Activated T-cell treated with anti-CD3 and anti-CD28 coated beads, Interleukin-2, amount 50 U/mL, for 1 hour (primary cell): ENCODE measurements around the gene HDAC9.
"Not testable (repeated sequence)": the region's sequence is repeated elsewhere in the genome, so short reads cannot be mapped to it uniquely, and the experiment has no call there.

Experiments
- DNase-seq: peaks from one replicate; pipeline ENCODE4 v3.0.0-alpha.2; 2020

HDAC9 gene

GRCh38 chr7:18667466-18667865, 171.9 kb downstream of the HDAC9 start:
- no peak for DNase-seq

GRCh38 chr7:18671176-18671575, 175.6 kb downstream of the HDAC9 start:
- no peak for DNase-seq

GRCh38 chr7:18675579-18675978, 180.0 kb downstream of the HDAC9 start:
- no peak for DNase-seq

- no peak for DNase-seq
These were observed 183.7 kb downstream of the HDAC9 start for GRCh38 chr7:18679261-18679660.

GRCh38 chr7:18680576-18680975, 185.0 kb downstream of the HDAC9 start:
- DNase-seq: no peak

- no peak for DNase-seq
These were observed 189.4 kb downstream of the HDAC9 start for GRCh38 chr7:18684916-18685315.

- DNase-seq: no peak
These were observed 190.4 kb downstream of the HDAC9 start for GRCh38 chr7:18685971-18686370.

- no peak for DNase-seq
These were observed 194.0 kb downstream of the HDAC9 start for GRCh38 chr7:18689551-18689950.

- DNase-seq: no peak
These were observed 197.9 kb downstream of the HDAC9 start for GRCh38 chr7:18693406-18693805.

- no peak for DNase-seq
These were observed 198.3 kb downstream of the HDAC9 start for GRCh38 chr7:18693816-18694215.

GRCh38 chr7:18694484-18694883, 198.9 kb downstream of the HDAC9 start:
- no peak for DNase-seq

GRCh38 chr7:18694911-18695310, 199.4 kb downstream of the HDAC9 start:
- DNase-seq: no peak

- no peak for DNase-seq
These were observed 202.7 kb downstream of the HDAC9 start for GRCh38 chr7:18698258-18698734.

- DNase-seq: no peak
These were observed 204.6 kb downstream of the HDAC9 start for GRCh38 chr7:18700147-18700546.

GRCh38 chr7:18702071-18702829, 206.7 kb downstream of the HDAC9 start:
- no peak for DNase-seq

- no peak for DNase-seq
These were observed 208.1 kb downstream of the HDAC9 start for GRCh38 chr7:18703685-18704084.

GRCh38 chr7:18706670-18707069, 211.1 kb downstream of the HDAC9 start:
- DNase-seq: no peak

GRCh38 chr7:18708204-18708603, 212.7 kb downstream of the HDAC9 start:
- no peak for DNase-seq

GRCh38 chr7:18715988-18716387, 220.4 kb downstream of the HDAC9 start:
- no peak for DNase-seq

- no peak for DNase-seq
These were observed 225.9 kb downstream of the HDAC9 start for GRCh38 chr7:18721429-18721828.

- DNase-seq: no peak
These were observed 228.8 kb downstream of the HDAC9 start for GRCh38 chr7:18724318-18724717.

- DNase-seq: no peak
These were observed 231.7 kb downstream of the HDAC9 start for GRCh38 chr7:18727115-18727870.

- not testable (repeated sequence) for DNase-seq
These were observed 240.5 kb downstream of the HDAC9 start for GRCh38 chr7:18736012-18736411.

GRCh38 chr7:18740579-18740988, 245.0 kb downstream of the HDAC9 start:
- DNase-seq: no peak
